PFSK-1 (cell line): ENCODE measurements around the gene SLC22A7.

Experiments used
- POLR2AphosphoS5 ChIP-seq: IDR thresholded peaks from 2 replicates; pipeline ENCODE4 v1.6.1; 2012; ENCODE audit warnings: low read depth, mild to moderate bottlenecking, control low read depth, low read length, moderate library complexity
- SIN3A ChIP-seq: IDR thresholded peaks from 2 replicates; pipeline ENCODE4 v1.6.1; 2012; ENCODE audit warnings: mild to moderate bottlenecking, low read length, moderate library complexity, borderline replicate concordance; ENCODE audit not compliant: insufficient read depth
- TAF1 ChIP-seq: IDR thresholded peaks from 2 replicates; pipeline ENCODE4 v1.6.1; 2012; ENCODE audit warnings: low read length, control low read depth, borderline replicate concordance; ENCODE audit not compliant: insufficient read depth

GRCh38 chr6:43338243-43338642, 40.2 kb downstream of the SLC22A7 start:
- no peak for TF ChIP-seq SIN3A
- TF ChIP-seq TAF1 = no peak
- no peak for TF ChIP-seq POLR2AphosphoS5
